OCI-LY1 (cell line): ENCODE results near the gene RASAL2.

Experiments used
- EZH2 ChIP-seq: fragments of 200-600 bp; sonication (generic), shearing (Covaris generic); IDR thresholded peaks from 2 replicates; pipeline ENCODE4 v1.8.0; 2017; ENCODE audit warnings: borderline replicate concordance, mixed run types, mild to moderate bottlenecking, antibody characterized with exemption, low read length, moderate library complexity, mixed read lengths
- TF ChIP-seq, protein P1 (sequence below): fragments of 200-600 bp; sonication (generic), shearing (Covaris generic); IDR thresholded peaks from 2 replicates; pipeline ENCODE4 v1.5.1; 2017; ENCODE audit warnings: mild to moderate bottlenecking, antibody characterized with exemption, low read length, moderate library complexity, mixed read lengths

DNA sequence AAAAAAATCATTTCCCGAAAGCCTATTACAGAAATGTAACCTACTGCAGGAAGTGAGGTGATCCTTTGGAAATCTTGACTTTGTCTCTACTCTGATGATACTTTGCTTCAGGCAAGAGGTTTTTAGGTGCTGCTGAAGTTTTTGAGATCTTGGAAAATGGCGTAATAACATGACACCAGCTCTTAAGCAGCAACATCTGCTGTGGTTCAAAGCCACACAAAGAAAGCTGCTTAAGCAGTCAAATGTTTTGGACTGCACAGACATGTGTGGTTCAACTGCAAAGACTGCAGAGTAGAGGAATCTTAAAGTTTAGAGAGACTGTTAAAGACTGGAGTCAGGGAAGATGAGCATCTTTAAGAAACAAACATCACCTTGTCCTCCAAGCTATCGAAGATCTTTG lies 139.0 kb downstream of the RASAL2 start:
- TF ChIP-seq, protein P1, sequence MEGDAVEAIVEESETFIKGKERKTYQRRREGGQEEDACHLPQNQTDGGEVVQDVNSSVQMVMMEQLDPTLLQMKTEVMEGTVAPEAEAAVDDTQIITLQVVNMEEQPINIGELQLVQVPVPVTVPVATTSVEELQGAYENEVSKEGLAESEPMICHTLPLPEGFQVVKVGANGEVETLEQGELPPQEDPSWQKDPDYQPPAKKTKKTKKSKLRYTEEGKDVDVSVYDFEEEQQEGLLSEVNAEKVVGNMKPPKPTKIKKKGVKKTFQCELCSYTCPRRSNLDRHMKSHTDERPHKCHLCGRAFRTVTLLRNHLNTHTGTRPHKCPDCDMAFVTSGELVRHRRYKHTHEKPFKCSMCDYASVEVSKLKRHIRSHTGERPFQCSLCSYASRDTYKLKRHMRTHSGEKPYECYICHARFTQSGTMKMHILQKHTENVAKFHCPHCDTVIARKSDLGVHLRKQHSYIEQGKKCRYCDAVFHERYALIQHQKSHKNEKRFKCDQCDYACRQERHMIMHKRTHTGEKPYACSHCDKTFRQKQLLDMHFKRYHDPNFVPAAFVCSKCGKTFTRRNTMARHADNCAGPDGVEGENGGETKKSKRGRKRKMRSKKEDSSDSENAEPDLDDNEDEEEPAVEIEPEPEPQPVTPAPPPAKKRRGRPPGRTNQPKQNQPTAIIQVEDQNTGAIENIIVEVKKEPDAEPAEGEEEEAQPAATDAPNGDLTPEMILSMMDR = no peak
- TF ChIP-seq EZH2 = no peak
